ENCODE measurements around the gene MRGPRF.
"Not testable (repeated sequence)": the region's sequence is repeated elsewhere in the genome, so short reads cannot be mapped to it uniquely, and the experiment has no call there.

MRGPRF gene

DNA sequence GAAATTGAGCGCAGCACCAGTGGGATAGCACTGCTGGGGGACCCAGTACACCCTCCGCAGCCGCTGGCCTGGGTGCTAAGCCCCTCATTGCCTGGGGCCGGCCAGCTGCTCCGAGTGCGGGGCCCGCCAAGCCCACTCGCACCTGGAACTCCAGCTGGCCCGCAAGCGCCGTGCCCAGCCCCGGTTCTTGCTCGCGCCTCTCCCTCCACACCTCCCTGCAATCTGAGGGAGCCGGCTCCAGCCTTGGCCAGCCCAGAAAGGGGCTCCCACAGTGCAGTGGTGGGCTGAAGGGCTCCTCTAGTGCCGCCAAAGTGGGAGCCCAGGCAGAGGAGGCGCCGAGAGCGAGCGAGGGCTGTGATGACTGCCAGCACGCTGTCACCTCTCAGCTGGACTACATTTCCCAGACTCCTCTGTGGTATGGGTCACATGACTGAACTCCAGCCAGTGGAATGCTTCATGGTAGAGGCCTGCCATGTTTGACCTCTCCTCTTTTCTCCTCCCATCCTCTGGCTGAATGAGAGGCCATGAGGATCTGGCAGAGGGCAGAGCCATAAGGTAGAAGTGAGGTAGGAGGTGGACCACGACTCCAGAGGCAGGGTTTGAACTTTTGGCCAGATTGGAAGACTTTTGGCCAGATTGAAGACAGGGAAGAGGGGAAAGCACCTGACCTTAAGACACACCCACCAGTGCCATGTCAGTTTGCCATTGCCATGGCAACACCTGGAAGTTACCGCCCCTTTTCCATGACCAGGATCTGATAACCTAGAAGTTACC lies 38.4 kb downstream of the MRGPRF start:
- Mint-ChIP-seq H3K36me3 (ENCODE audit: insufficient read depth) (peaks cover 3% of the 10 kb centered on the region), H3K27ac (no peak overlapping the region), H3K4me1 (ENCODE audit: low read depth in 2 of 2) (no peaks in the 10 kb centered on the region), H3K27me3 (peaks cover 17 to 34% of the 10 kb centered on the region in 2 donors), H3K4me3 (no peak overlapping the region), H3K9me3 (no peaks in the 10 kb centered on the region)
- ATAC-seq (replicated peaks) = peak; percentile 35
- DNase-seq = no peak

DNA sequence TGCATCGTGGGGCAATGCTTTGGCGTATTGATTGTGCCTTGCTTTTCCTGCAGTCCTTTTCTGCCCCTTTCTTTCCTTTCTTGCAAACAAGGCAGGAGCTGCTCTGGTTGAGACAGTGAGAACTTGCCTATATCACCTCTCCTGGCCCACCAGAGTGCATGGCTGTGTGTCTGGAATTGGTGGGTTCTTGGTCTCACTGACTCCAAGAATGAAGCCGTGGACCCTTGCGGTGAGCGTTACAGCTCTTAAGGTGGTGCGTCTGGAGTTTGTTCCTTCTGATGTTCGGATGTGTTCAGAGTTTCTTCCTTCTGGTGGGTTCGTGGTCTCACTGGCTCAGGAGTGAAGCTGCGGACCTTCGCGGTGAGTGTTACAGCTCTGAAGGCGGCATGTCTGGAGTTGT lies 39.3 kb downstream of the MRGPRF start:
- peaks cover 12 to 28% of the 10 kb centered on the region in 2 donors for H3K27me3 Mint-ChIP-seq
- H3K9me3 Mint-ChIP-seq; H3K27ac Mint-ChIP-seq; H3K4me1 Mint-ChIP-seq (ENCODE audit: low read depth in 2 of 2); H3K4me3 Mint-ChIP-seq; ATAC-seq (replicated peaks); H3K36me3 Mint-ChIP-seq (ENCODE audit: insufficient read depth); DNase-seq: not testable (repeated sequence)

DNA sequence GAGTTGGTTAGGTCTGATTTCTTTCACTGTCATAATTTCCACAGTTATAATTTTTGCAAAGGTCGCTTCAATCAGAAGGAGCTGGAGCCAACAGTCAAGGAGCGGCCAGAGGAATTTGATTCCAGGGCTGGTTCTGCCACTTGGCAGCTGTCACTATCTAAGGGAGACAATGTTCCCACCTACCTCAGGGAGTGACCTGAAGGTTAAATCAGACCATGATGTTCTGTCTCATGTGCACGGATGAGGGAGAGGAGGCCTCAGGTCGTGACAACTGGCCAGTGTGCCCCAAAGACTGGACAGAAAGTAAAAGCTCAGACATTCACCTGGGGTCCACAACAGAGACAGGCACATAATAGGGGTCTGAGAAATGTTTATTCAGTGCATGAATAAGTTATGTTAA lies 39.8 kb downstream of the MRGPRF start:
- Mint-ChIP-seq H3K36me3 (ENCODE audit: insufficient read depth) (peaks cover 3% of the 10 kb centered on the region), H3K27ac (no peak overlapping the region), H3K27me3 (peaks cover 14 to 29% of the 10 kb centered on the region in 2 donors), H3K4me1 (ENCODE audit: low read depth in 2 of 2) (no peaks in the 10 kb centered on the region), H3K4me3 (no peak overlapping the region), H3K9me3 (no peaks in the 10 kb centered on the region)
- no peak for ATAC-seq (replicated peaks)
- DNase-seq = no peak

DNA sequence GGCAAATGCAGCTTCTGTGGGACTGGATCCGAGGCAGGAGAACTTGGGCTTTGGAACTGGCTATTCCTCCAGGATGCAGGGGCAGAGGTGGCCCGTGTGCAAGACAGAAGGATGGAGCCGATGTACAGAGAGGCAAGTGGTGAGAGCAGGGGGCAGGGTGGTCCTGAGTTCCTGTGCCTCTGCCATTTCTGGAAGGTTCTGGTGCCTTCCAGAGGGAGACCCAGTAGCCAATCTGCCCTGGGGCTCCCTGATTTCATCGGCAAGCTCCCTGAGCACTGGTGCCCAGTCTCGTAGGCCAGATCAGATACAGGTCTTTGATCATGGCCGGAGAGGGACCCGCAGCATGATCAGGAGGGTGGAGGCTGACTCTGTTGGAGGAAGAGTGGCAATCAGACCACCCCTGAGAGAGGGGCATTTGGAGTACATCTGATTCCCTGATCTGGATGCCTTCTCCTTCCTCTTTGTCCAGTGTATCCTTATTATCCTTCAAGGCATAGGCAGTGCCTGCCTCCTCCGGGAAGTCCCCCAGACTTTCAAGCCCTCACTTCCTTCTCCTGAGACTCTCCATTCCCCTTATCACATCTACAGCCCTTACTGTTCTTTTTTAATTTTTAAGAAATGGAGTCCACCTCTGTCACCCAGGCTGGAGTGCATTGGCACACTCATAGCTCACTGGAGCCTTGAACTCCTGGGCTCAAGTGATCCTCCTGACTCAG lies 42.0 kb downstream of the MRGPRF start:
- Mint-ChIP-seq H3K27me3 (peaks cover 24 to 39% of the 10 kb centered on the region in 2 donors), H3K36me3 (ENCODE audit: insufficient read depth) (peaks cover 3% of the 10 kb centered on the region), H3K27ac (no peak overlapping the region), H3K4me1 (ENCODE audit: low read depth in 2 of 2) (peaks cover 0 to 2% of the 10 kb centered on the region in 2 donors), H3K9me3 (no peaks in the 10 kb centered on the region), H3K4me3 (no peak overlapping the region)
- no peak for ATAC-seq (replicated peaks)
- DNase-seq = no peak

DNA sequence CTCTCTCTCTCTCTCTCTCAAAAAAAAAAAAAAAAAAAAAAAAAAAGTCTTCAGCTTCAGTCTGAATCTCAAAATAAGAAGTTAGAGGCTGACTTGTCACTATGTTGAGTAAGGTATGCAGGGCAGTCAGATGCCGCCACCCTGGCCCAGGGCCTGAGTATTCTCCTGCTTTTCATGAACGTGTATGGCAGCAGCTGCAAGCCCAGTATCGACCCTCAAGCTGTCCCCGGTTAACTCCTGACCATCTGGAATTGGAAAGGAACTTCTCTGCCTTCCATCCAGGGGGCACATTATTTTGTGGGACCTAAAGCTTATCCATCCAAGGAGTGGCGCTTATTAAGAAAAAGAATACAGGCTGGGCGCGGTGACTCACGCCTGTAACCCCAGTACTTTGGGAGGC lies 43.7 kb downstream of the MRGPRF start:
- Mint-ChIP-seq H3K27me3 (peaks cover 24 to 39% of the 10 kb centered on the region in 2 donors), H3K4me3 (no peak overlapping the region), H3K9me3 (no peaks in the 10 kb centered on the region), H3K4me1 (ENCODE audit: low read depth in 2 of 2) (peaks cover 4 to 6% of the 10 kb centered on the region in 2 donors), H3K27ac (no peak overlapping the region), H3K36me3 (ENCODE audit: insufficient read depth) (peaks cover 3% of the 10 kb centered on the region)
- ATAC-seq (replicated peaks) (no peak), DNase-seq (no peak)

DNA sequence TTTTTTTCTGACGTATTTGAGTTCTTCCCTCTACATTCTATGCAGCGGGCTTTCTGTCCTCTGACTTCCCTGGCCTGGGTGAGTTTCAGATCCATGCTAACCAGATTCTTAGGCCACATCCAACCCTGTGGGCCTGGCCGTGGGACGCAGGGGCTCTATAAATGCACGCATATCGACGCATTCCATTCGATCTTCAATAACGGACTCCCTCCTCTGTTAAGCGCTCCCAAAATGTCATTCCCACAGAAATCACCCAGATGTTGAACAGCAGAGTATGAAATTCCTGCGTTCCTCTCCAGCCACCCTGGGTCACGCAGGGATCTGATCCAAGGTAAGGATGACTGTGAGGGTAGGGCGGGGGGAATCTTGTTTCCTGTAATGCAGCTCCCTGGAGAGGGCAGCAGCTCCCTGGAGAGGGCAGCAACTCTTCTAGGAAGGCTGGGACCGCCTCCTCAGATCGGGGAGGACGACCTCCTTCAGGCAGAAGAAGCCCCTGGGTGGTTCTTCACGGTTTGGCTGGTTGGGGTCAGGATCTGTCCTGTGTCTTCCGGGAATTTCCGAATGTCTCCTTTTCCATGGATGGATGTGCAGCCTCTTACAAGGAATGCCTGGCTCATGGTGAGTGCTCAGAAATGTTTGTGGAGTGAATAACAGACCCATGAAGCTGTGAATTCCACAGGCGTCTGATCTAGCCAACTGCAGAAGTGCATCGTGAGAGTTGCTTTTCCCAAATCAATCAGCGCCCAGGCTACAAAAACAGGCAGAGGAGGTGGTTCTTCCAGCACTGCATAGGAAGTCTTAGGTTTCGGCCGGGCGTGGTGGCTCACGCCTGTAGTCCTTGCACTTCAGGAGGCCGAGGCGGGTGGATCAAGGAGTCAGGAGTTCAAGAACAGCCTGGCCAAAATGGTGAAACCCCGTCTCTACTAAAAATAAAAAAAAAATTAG lies 44.5 kb downstream of the MRGPRF start:
- H3K36me3 Mint-ChIP-seq (ENCODE audit: insufficient read depth) = peaks cover 3% of the 10 kb centered on the region
- H3K9me3 Mint-ChIP-seq = no peaks in the 10 kb centered on the region
- H3K4me1 Mint-ChIP-seq (ENCODE audit: low read depth in 2 of 2) = peaks cover 4 to 6% of the 10 kb centered on the region in 2 donors
- DNase-seq (no peak), ATAC-seq (replicated peaks) (no peak)
- no peak overlapping the region for H3K27ac Mint-ChIP-seq
- no peak overlapping the region for H3K4me3 Mint-ChIP-seq
- H3K27me3 Mint-ChIP-seq = peaks cover 24 to 39% of the 10 kb centered on the region in 2 donors

DNA sequence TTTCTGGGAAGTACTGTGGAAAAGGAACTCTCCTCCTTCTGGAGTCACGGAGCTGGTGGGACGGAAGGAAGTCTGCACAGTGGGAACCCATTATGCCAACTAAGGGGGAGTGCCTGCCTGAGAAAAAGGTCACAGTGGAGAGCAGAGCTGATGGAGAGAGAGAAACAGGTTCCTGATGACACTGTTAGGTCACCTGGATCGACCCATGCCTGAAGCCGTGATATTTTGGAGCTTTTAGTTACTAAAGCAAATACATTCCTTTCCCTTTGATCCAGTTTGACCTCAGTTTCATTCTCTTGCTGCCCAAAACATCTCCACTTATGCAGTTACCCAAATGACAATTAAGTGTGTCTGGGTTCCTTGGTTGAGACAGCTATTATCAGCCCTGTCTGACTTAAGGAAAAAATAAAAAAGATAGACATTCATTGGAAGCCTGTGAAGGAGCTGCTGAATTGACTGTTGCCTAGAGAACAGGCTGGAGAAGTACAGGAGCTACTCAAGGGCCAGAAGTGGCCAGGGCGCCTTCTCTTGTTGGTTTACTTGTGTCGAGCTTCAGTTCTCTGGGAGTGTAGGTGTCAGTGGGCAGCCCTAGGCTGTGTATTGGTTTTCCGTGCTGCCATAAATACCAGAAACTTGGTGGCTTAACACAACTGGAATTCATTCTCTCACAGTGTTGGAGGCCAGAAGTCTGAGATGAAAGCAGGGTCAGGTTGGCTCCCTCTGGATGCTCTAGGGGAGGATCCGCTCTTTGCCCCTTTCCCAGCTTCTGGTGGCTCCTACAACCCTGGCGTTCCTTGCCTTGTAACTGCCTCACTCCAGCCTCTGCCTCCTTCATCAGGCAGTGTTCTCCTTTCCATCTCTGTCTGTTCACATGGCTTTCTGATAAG lies 45.9 kb downstream of the MRGPRF start:
- no peak for DNase-seq
- no peak overlapping the region for H3K4me3 Mint-ChIP-seq
- no peak for ATAC-seq (replicated peaks)

DNA sequence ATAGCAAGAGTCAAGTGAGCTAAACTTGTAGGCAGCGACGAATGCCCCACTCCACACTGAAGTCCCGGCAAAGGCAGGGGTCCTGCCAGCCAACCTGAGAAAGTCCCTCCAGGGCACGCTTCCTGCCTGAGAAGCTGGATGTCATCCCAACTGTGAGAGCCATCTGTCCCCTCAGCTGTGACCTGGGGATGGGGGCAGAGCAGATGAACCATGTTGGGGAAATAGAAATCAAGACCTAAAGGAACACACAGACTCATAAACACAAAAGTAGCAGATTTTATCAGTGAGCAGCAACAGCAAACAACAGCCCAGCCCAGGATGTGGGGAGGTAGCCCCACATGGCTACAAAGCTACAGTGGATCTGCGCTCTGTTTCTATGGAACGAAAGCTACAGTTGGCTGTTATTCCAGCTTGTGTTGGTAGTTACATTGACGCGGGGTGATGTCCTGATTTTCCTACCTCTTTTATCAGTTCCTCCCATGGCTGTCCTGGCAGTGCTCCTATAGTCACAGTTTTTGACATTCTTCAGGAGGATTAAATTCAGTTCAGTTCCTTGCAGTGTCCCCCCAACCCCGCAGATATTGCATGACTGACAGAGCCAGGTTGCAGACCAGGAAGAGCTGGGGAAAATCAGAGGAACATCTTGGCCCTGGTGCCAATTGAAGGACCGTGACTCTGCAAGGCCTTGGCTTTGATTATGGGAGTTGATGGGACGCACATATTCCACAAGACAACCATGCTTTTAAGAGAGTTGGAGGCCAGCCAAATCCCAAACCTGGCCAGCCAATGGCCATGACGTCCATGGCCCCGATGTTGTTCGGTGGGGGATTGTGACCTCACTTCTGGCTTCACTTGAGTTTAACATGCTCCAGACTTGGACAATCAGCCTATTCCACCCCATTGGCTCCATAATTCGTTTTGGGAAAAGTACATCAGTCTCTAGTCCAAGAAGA lies 46.9 kb downstream of the MRGPRF start:
- Mint-ChIP-seq H3K27ac (peak overlapping the region; percentile 41 to 87), H3K4me3 (peak overlapping the region in 1 of 2 donors; percentile 49), H3K27me3 (peaks cover 21 to 26% of the 10 kb centered on the region in 2 donors), H3K4me1 (ENCODE audit: low read depth in 2 of 2) (peaks cover 6 to 7% of the 10 kb centered on the region in 2 donors), H3K36me3 (ENCODE audit: insufficient read depth) (no peaks in the 10 kb centered on the region), H3K9me3 (no peaks in the 10 kb centered on the region)
- ATAC-seq (replicated peaks) (peak; percentile 53), DNase-seq (no peak)

More for the DNA sequence above, 45.9 kb downstream of the MRGPRF start:
- Mint-ChIP-seq H3K27me3 (peaks cover 24 to 31% of the 10 kb centered on the region in 2 donors), H3K9me3 (no peaks in the 10 kb centered on the region), H3K36me3 (ENCODE audit: insufficient read depth) (peaks cover 3% of the 10 kb centered on the region), H3K27ac (no peak overlapping the region), H3K4me1 (ENCODE audit: low read depth in 2 of 2) (peaks cover 6 to 7% of the 10 kb centered on the region in 2 donors)

DNA sequence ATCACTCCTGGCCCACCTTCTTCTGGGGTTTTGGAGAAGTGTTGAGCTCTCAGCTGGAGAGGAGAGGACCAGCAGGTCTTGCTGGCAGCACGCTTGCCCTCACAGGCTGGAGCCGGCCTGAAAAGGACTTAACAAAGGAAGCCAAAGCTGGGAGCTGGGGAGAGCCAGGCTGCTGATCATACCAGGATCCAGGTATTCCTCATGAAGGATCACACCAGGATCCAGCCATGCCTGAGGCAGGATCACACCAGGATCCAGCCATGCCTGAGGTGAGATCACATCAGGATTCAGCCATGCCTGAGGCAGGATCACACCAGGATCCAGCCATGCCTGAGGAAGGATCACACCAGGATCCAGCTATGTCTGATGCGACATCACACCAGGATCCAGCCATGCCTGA lies 49.3 kb downstream of the MRGPRF start:
- Mint-ChIP-seq H3K4me1 (ENCODE audit: low read depth in 2 of 2) (peaks cover 6 to 7% of the 10 kb centered on the region in 2 donors), H3K4me3 (no peak overlapping the region), H3K27ac (peak overlapping the region; percentile 19 to 52), H3K9me3 (no peaks in the 10 kb centered on the region), H3K36me3 (ENCODE audit: insufficient read depth) (no peaks in the 10 kb centered on the region), H3K27me3 (peaks cover 16 to 24% of the 10 kb centered on the region in 2 donors)
- ATAC-seq (replicated peaks) (no peak), DNase-seq (no peak)

DNA sequence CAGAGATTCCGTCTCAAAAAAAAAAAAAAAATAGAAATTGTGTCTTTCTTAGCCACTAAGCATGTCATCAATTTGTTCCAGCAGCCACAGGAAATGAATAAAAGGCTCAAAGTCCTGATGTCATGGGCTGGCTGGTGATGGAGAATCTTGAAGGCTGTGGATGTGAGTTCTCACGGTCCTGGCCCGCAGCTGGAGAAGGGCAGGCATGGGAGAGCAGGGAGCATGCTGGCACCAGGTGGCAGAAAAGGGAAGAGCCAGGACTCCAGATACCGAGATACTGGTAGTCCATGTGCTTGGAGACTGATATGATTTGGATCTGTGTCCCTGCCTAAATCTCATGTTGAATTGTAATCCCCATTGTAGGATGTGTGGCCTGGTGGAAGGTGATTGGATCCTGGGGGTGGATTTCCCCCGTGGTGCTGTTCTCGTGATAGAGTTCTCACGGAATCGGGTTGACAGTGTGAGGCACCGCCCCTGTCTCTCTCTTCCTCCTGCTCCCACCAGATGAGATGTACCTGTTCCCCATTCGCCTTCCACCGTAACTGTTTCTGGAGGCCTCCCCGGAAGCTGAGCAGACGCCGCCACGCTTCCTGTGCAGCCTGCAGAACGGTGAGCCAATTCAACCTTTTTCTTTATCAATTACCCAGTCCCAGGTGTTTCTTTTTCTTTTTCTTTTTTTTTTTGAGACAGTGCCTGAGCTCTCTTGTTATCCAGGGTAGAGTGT lies 50.4 kb downstream of the MRGPRF start:
- Mint-ChIP-seq H3K9me3 (no peaks in the 10 kb centered on the region), H3K27me3 (peaks cover 5 to 13% of the 10 kb centered on the region in 2 donors), H3K36me3 (ENCODE audit: insufficient read depth) (no peaks in the 10 kb centered on the region), H3K27ac (peak overlapping the region; percentile 19 to 74), H3K4me3 (peak overlapping the region; percentile 10 to 48), H3K4me1 (ENCODE audit: low read depth in 2 of 2) (peaks cover 6 to 7% of the 10 kb centered on the region in 2 donors)
- ATAC-seq (replicated peaks) (peak; percentile 84), DNase-seq (peak in 2 of 3 experiments; percentile 6 to 11)

DNA sequence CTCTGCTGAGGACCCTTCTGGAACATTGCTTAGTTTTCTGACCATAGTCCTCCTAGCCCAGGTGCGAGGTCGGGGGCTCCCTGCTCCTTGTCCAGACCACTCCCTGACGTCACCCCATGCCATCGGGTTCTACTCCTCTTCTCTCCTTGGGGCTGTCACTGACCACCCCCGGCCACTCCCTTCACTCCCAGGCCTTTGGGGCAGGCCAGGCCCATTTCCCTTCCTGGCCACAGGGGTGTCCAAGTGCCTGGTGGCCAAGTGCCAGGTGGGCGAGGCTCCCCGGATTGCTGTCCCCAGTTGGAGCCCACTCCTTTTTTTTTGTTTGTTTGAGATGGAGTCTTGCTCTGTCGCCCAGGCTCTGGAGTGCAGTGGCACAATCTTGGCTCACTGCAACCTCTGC lies 51.8 kb downstream of the MRGPRF start:
- Mint-ChIP-seq H3K9me3 (no peaks in the 10 kb centered on the region), H3K27me3 (peaks cover 13 to 19% of the 10 kb centered on the region in 2 donors), H3K36me3 (ENCODE audit: insufficient read depth) (no peaks in the 10 kb centered on the region), H3K4me1 (ENCODE audit: low read depth in 2 of 2) (peaks cover 5 to 7% of the 10 kb centered on the region in 2 donors), H3K27ac (no peak overlapping the region), H3K4me3 (no peak overlapping the region)
- no peak for DNase-seq
- no peak for ATAC-seq (replicated peaks)

Data from effector memory CD8-positive, alpha-beta T cell (primary cell).